ENCODE measurements around the gene NTRK3. TPM values are rescaled to one million over a fixed set of nuclear protein-coding genes. Genes with fewer than 3 reads are reported as not detected.

The NTRK3 gene
- total RNA-seq, 6 experiments from 2014 or later = 0.35 to 0.75 (median 0.46) TPM

DNA sequence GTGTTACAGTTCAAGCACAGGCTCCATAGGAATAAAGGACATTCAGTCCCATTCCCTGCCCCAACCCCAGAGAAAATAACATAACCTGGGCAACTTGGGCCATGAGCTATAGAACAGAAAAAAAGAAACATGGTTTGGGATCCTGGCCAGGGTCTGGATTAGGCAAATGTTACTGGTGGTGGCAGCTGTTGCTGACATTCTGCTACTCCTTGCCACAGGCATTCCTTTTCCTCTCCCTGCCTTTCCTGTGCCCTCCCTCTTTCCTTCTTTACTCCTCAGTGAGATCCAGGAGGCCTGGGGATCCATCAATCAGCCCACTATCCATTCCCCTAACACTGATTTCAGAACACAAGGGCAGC lies 129.1 kb downstream of the NTRK3 start:
- Histone ChIP-seq H3K4me1 (no peaks in the 10 kb centered on the region), H3K36me3 (no peaks in the 10 kb centered on the region), H3K9me3 (no peaks in the 10 kb centered on the region), H3K27me3 (no peaks in the 10 kb centered on the region), H3K4me3 (no peak overlapping the region), H3K27ac (no peak overlapping the region)
- TF ChIP-seq, protein P1, sequence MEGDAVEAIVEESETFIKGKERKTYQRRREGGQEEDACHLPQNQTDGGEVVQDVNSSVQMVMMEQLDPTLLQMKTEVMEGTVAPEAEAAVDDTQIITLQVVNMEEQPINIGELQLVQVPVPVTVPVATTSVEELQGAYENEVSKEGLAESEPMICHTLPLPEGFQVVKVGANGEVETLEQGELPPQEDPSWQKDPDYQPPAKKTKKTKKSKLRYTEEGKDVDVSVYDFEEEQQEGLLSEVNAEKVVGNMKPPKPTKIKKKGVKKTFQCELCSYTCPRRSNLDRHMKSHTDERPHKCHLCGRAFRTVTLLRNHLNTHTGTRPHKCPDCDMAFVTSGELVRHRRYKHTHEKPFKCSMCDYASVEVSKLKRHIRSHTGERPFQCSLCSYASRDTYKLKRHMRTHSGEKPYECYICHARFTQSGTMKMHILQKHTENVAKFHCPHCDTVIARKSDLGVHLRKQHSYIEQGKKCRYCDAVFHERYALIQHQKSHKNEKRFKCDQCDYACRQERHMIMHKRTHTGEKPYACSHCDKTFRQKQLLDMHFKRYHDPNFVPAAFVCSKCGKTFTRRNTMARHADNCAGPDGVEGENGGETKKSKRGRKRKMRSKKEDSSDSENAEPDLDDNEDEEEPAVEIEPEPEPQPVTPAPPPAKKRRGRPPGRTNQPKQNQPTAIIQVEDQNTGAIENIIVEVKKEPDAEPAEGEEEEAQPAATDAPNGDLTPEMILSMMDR (IDR thresholded peaks at IDR 0.05) = no peak
- TF ChIP-seq POLR2A (IDR thresholded peaks at IDR 0.05) = no peak
- intact Hi-C loops (cut with DNase I) = no loop called here
- ATAC-seq = no peak
- no peak for DNase-seq

DNA sequence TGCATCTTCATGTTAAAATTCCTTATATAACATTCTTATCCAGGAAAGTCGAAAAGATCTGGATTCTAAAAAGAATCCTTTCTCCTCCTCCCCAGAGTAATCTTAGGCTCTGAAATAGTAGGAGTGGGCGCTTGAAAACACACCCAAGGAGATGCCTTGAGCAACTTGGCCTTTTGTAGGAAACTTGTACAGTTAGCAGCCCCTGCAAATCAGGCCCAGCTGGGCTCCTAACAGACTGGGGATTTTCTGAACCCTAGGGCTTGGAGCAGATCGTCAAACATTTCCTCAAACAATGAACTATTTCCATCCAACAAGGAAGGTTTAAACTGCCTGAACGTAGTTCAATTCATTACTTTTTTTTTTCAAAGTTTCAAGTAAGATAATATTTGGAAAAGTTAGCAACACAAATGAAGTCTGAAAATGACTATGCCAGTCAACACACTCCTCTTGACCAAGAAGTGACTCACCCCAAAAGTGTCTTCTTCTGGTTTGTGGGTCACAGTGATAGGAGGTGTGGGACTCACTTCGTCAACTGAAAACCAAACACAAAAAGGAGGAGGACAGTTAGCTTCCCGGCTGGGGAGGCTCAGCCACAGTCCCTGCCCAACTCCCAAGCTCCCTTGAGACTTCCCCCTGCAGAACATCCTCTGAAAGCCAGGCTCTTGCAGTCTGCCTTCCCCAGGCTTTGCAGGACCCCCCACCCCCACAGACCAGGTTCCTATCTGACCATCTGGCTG lies 129.7 kb downstream of the NTRK3 start:
- Histone ChIP-seq H3K27me3 (no peaks in the 10 kb centered on the region), H3K4me1 (no peaks in the 10 kb centered on the region), H3K36me3 (no peaks in the 10 kb centered on the region), H3K4me3 (no peak overlapping the region), H3K27ac (no peak overlapping the region), H3K9me3 (no peaks in the 10 kb centered on the region)
- intact Hi-C loops (cut with DNase I) = no loop called here
- no peak for TF ChIP-seq POLR2A (IDR thresholded peaks at IDR 0.05)
- TF ChIP-seq, protein P1 (IDR thresholded peaks at IDR 0.05) = no peak
- DNase-seq (no peak), ATAC-seq (no peak)
- 36% methylated on average over 6 of the region's 6 CpGs for WGBS (ENCODE audit: insufficient coverage, low coverage, low lambda C conversion rate, missing lambda C conversion rate)

DNA sequence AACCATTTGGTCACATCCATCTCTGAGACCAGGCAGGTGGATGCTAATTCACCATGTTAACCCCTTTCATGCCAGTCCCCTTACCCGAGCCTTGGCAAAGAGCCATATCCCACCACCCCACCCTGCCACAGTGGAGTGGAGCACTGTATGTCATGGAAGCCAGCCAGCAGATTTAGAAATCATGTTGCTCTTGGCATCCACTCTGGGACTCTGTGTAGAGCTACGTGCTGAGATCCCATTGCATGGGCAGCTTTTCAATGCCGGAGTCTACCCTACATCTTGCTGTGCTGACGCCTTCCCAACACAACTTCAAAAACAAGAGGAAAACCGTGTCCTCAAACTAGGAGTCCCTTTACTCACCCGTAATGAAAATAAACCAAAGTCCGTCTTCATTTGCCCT lies 131.0 kb downstream of the NTRK3 start:
- Histone ChIP-seq H3K4me1 (no peaks in the 10 kb centered on the region), H3K27me3 (no peaks in the 10 kb centered on the region), H3K4me3 (no peak overlapping the region), H3K27ac (no peak overlapping the region), H3K36me3 (no peaks in the 10 kb centered on the region), H3K9me3 (no peaks in the 10 kb centered on the region)
- ATAC-seq (no peak), DNase-seq (no peak)
- intact Hi-C loops (cut with DNase I) = no loop called here
- 60% methylated on average over 5 of the region's 7 CpGs for WGBS (ENCODE audit: insufficient coverage, low coverage, low lambda C conversion rate, missing lambda C conversion rate)
- TF ChIP-seq POLR2A (IDR thresholded peaks at IDR 0.05) = no peak
- TF ChIP-seq, protein P1 (IDR thresholded peaks at IDR 0.05) = no peak

DNA sequence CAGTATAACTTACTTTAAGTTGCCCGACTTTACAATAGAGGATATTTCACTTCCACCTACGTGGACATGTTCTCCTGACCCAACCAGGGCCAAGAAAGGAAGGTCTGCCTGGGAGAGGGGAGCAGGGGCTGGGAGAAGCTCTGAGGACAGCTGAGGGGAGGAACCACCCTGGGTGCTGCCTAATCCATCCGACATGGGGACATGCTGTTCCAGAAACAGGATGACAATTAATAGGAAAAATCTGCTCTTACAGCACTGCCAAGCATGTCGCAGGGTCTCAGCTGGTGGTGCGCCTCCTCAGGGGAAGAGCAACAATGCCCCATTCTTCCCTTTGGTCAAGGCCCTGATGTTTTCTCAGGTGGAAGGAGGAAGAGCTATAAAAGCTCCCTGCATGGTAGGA lies 132.3 kb downstream of the NTRK3 start:
- 31% methylated on average over 2 of the region's 5 CpGs for WGBS (ENCODE audit: insufficient coverage, low coverage, low lambda C conversion rate, missing lambda C conversion rate)
- Histone ChIP-seq H3K27ac (no peak overlapping the region), H3K4me3 (no peak overlapping the region), H3K27me3 (no peaks in the 10 kb centered on the region), H3K36me3 (no peaks in the 10 kb centered on the region), H3K9me3 (no peaks in the 10 kb centered on the region), H3K4me1 (no peaks in the 10 kb centered on the region)
- TF ChIP-seq POLR2A (IDR thresholded peaks at IDR 0.05) = no peak
- TF ChIP-seq, protein P1 (IDR thresholded peaks at IDR 0.05) = no peak
- no peak for DNase-seq
- ATAC-seq = no peak
- intact Hi-C loops (cut with DNase I) = no loop called here
